ENCODE results near the gene PRSS3. TPM values are rescaled to one million over a fixed set of nuclear protein-coding genes. Genes with fewer than 3 reads are reported as not detected.
A peak's percentile ranks its signal among the peaks of the same experiment; 100 is the strongest.
"Not testable (repeated sequence)": the region's sequence is repeated elsewhere in the genome, so short reads cannot be mapped to it uniquely, and the experiment has no call there.

PRSS3 gene
- polyA plus RNA-seq (ENCODE audit: insufficient read length in 3 of 3): 1 to 10 TPM; 1.2 to 2.2 (median 1.4) TPM
- long read RNA-seq, donor 1, partial matches to known transcripts: 0 of 1 reads
- long read RNA-seq, donor 1, other reads (novel, unspliced or antisense): 0 of 1 reads
- long read RNA-seq, donor 2, partial matches to known transcripts: 0 of 1 reads
- long read RNA-seq, donor 2, other reads (novel, unspliced or antisense): 0 of 1 reads
- long read RNA-seq, donor 3, partial matches to known transcripts: 0 of 2 reads
- long read RNA-seq, donor 3, other reads (novel, unspliced or antisense): 0 of 2 reads
- long read RNA-seq, donor 4, partial matches to known transcripts: 0 of 2 reads
- long read RNA-seq, donor 4, other reads (novel, unspliced or antisense): 0 of 2 reads
- long read RNA-seq, donor 5: 0 reads
- long read RNA-seq, donor 6: 0 reads
- long read RNA-seq, donor 7: 0 reads
- long read RNA-seq, donor 8, partial matches to known transcripts: 0 of 1 reads
- long read RNA-seq, donor 8, other reads (novel, unspliced or antisense): 0 of 1 reads
- long read RNA-seq, donor 9: 0 reads
- long read RNA-seq, donor 10, partial matches to known transcripts: 0 of 1 reads
- long read RNA-seq, donor 10, other reads (novel, unspliced or antisense): 0 of 1 reads
- long read RNA-seq, donor 11: 0 reads
- long read RNA-seq, donor 12, partial matches to known transcripts: 0 of 1 reads
- long read RNA-seq, donor 12, other reads (novel, unspliced or antisense): 0 of 1 reads
- long read RNA-seq, donor 13: 0 reads
- long read RNA-seq, donor 14, partial matches to known transcripts: 0 of 1 reads
- long read RNA-seq, donor 14, other reads (novel, unspliced or antisense): 0 of 1 reads
- long read RNA-seq, donor 15, partial matches to known transcripts: 0 of 1 reads
- long read RNA-seq, donor 15, other reads (novel, unspliced or antisense): 0 of 1 reads
- long read RNA-seq, donor 16, partial matches to known transcripts: 0 of 1 reads
- long read RNA-seq, donor 16, other reads (novel, unspliced or antisense): 0 of 1 reads

DNA sequence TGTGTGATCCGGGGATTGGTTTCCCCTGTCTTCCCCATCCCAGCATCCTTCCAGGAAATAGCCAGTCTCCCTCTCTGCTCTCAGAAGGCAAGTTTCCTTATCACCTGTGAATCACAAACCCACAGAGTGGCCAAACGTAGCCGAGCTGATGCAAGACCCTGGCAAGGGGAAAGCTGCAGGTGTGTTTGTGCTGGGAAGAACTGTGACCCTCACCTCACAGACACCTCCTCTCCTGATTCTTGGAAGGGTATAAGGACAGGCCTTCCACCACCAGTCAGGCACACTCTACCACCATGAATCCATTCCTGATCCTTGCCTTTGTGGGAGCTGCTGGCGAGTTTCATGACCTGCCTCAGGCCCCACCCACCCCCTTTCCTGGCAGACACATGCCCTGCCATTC is at the start of gene PRSS3:
PRSS3 (plus strand) TSS at position 281 of the 400 bp plus-strand sequence; CDS start at position 294, 13 bp downstream.
- DNase-seq (ENCODE audit: extremely low read depth in 1 of 11, low read depth in 9 of 11, low spot score in 4 of 11): no peak

DNA sequence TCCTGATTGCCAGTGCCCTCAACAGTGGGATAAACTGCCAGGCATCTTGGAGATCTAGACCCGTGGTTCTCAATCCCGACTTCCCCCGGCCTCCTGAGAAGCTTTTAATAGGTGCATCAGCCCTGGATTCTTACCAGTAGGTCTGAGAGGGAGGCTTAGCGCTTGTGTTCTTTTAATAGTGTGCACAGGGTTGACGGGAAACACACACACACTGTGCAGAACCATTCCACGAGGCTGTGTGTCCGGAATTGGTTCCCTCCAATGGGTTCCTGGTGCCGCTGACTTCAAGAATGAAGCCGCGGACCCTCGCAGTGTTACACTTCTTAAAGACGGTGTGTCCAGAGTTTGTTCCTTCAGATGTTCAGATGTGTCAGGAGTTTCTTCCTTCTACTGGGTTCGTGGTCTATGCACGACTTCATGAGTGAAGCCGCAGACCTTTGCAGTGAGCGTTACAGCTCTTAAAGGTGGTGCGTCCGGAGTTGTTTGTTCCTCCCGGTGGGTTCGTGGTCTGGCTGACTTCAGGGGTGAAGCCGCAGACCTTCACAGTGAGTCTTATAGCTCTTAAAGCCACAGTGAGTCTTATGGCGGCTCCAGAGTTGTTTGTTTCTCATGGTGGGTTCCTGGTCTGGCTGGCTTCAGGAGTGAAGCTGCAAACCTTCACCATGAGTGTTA is 46.6 kb upstream of the PRSS3 start:
- no peak for DNase-seq (ENCODE audit: extremely low read depth in 1 of 11, low read depth in 9 of 11, low spot score in 4 of 11)

DNA sequence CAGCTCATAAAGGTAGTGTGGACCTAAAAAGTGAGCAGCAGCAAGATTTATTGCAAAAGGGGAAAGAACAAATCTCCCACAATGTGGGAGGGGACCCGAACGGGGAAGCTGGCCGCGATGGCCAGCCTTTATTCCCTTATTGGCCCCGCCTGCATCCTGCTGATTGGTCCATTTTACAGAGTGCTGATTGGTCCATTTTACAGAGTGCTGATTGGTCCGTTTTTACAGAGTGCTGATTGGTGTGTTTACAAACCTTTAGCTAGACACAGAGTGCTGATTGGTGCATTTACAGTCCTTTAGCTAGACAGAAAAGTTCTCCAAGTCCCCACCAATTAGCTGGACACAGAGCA is 46.1 kb upstream of the PRSS3 start:
- not testable (repeated sequence) for DNase-seq (ENCODE audit: extremely low read depth in 1 of 11, low read depth in 9 of 11, low spot score in 4 of 11)

DNA sequence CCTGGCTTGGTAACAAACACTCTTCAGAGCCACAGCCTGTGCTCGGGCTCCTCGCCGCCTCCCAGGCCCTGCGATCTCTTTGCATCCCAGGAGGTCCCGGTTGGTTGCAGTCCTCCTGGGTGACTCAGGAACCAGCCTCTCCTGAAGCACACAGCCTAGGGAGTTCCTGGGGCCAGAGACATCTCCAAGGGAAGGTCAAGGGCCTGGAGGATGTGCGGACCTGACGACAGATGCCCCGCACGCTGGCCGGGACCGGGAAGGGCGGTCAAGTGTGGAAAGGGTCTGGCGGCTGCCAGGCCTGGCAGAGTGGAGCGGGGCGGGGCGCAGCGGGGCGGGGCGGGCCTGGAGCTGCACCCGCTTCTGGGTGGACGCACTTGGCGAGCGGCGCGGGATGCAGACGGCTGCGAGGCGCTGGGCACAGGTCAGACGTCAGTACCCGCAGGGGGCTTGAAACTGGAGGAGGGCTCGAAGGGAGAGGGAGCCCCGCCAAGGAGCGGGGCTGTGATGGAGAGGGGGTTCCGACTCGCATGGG is 45.0 kb upstream of the PRSS3 start:
- no peak for DNase-seq (ENCODE audit: extremely low read depth in 1 of 11, low read depth in 9 of 11, low spot score in 4 of 11)

DNA sequence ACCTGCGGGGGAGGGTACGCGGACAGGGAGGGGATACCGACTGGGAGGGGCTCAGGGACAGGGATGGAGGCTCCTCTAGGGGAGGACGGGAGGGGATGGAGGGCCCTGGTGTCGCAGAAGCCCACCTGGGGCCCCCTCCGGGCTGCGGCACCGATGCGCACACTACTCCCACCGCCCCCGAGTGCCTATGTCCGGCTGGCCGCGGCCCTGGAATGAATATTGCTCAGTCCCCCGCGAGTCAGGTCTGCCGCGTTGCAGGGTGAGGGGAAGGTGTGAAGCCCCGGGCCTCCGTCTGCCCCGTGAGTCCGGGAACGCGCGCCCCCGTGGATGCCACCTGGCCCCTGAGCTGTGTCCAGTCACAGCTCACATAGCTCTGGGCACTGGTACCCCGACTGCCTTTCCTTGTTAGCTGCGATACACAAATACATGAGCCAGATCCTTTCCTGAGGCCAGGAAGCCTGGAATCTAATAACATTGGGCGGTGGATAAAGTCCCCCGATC is 44.5 kb upstream of the PRSS3 start:
- DNase-seq (ENCODE audit: extremely low read depth in 1 of 11, low read depth in 9 of 11, low spot score in 4 of 11): peak in 3 of 11 donors; percentile 10 to 34 (median 24)

DNA sequence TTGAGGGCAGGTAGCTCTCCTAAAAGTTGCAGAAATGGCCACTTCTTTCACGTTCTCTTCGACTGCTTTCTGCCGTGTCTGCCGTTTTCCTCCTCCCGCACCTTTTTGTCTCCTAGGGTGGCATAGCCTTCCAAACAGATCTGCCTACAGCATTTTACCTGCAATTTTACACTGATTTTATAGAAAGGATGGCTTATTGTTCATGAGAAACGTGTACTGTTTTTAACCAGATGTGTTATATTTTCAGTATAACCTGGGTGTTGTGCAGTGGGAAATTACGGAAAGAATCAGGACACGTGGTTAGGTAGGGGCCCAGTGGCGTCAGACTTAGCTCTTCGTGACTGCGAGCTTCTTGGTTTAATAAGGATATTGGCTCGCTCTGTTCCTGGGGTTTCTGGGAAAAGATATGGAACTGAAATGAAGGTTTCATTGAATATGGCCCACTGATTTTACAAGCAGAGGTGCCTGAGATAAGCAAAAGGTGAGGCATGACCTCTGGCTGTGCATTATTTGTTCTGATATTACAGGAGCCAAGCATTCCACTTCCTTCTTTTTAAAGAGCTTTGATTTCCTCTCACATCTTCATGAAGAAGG is 43.7 kb upstream of the PRSS3 start:
- no peak for DNase-seq (ENCODE audit: extremely low read depth in 1 of 11, low read depth in 9 of 11, low spot score in 4 of 11)

DNA sequence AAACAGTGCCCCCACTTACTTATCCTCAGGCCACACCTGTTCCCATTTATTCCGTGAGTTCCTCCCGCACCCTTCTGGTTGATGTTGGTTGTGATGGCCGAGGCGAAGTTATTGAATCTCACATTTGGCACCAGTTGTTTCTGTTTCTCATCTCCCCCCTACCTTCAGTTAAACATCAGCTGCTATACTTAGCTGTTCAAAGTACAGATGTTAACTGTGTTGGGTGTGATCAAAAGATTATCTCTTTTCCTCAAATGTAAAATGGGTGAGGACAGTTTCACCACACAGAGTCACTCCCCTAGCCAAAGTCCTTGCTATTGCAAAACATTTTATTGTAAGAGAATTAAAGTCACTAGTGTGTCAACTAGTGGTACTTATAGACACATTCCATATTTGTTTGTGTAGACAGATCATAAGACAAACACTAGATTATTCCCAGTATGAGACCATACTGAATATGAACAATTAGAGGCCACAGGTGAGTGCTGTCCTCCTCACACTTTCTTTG is 43.2 kb upstream of the PRSS3 start:
- DNase-seq (ENCODE audit: extremely low read depth in 1 of 11, low read depth in 9 of 11, low spot score in 4 of 11): no peak

DNA sequence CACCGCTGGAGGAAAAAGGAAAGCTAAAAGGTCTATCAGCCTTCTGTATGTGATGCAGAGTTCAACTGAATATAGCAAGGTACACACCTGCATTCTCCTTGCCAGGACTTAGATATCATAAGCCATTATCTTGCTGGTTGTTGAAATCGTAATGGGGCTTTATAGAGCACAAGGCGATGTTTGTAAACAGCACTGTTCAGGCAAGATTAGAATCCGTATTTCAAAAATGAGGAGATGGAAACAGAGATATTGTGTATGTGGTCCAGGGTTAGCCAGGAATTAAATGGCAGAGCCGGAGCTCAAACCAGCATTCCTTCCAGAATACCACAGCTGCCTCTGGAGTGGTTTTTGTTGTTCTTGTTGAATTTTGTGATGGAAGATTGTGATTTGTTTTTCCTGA is 42.6 kb upstream of the PRSS3 start:
- not testable (repeated sequence) for DNase-seq (ENCODE audit: extremely low read depth in 1 of 11, low read depth in 9 of 11, low spot score in 4 of 11)

DNA sequence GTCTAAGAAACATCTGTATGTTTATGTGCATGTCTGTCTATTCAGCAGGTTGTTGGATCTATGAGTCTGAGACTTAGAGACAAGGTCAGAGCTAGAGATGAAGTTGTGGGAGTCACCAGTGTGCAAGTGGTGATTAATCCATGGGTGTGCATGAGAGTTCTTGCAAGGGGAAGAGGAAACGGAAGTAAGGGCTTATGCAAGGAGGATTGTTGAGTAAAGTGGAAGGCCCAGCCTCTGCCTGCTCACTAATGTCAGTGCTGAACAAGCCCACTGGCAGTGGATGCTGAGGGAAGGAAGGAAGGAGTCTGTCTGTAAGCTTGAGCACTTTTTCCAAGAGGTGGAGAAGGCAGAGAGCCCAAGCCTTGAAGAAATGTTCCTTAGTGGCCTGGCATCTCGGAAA is 35.7 kb upstream of the PRSS3 start:
- not testable (repeated sequence) for DNase-seq (ENCODE audit: extremely low read depth in 1 of 11, low read depth in 9 of 11, low spot score in 4 of 11)

DNA sequence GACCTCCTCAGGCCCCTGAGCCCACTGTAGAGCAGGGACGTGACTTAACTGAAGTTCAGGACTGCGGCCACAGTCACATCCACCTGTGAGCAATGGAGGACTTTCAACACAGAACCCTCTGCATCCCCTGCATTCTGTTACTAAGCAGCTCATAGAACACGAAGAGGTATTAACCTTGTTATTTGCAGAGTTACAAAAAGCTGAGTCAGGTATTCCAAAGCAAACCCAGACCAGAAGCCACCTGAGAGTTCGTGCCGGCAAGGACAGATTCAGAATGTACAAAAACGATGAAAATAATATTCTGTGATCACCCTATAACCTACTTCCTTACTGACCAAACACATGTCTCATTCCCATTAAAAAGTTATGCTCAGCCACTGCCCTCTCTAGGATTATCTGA is 33.0 kb upstream of the PRSS3 start:
- DNase-seq (ENCODE audit: extremely low read depth in 1 of 11, low read depth in 9 of 11, low spot score in 4 of 11): no peak

DNA sequence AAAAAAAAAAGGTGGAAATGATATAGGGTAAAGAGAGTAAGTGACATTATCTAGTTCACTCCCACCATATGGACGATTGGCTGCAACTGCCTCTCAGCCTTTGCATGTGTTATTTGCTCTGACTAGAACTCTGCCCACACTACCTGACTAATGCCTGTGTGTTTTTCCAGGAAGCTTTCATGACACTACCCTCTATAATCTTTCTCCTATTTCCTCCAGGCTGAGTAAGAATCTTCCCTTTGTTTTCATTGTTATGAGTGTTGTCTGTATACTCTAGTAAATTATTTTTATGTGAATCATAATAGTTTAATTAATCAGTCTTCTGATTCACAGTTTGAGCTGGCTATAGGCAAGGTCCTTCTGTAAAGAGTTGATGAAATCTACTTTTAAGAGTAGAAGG is 31.7 kb upstream of the PRSS3 start:
- not testable (repeated sequence) for DNase-seq (ENCODE audit: extremely low read depth in 1 of 11, low read depth in 9 of 11, low spot score in 4 of 11)

DNA sequence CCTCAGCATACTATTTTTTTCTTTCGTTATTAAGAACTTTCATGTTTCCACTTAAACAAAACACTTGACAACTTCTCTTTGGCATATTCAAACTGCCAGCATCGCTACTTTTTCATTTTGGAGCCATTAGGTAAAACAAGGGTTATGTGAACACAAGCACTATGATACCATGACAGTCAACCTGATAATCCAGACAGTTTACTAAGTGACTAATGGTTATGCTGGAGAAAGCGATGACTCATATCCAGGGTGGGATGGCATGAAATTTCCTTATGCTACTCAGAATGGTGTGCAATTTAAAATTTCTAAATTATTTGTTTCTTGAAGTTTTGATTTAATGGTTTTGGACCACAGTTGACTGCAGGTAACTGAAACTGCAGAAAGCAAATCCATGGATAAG is 29.9 kb upstream of the PRSS3 start:
- DNase-seq (ENCODE audit: extremely low read depth in 1 of 11, low read depth in 9 of 11, low spot score in 4 of 11): no peak

DNA sequence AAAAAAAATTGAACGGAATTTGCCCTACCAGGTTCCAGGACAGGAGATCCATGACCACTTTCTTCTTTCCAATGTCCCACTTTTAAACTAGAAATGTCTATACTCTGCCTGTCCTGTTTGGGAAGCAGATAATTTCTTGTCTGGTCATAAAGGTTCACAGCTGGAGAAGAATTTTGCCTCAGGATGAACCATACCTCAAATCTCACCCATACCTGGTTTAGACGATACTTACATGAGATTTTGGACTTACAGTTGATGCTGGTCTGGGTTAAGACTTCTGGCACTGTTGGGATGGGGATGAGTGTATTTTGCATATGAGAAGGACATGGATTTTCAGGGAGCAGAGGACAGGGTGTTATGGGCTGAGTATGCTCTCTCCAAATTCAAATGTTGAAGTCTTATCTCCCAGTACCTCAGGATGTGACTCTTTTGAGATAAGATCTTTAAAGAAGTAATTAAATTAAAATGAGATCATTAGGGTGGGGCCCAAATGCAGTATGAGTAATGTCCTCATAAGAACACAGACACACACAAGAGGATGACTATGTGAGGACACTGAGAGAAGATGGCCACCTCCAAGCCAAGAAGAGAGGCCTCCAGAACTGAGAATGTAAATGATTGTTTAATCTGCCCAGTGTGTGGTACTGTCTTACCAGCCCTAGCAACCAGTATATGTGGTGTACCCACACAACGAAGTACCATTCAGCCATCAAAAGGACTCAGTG is 25.0 kb upstream of the PRSS3 start:
- not testable (repeated sequence) for DNase-seq (ENCODE audit: extremely low read depth in 1 of 11, low read depth in 9 of 11, low spot score in 4 of 11)

DNA sequence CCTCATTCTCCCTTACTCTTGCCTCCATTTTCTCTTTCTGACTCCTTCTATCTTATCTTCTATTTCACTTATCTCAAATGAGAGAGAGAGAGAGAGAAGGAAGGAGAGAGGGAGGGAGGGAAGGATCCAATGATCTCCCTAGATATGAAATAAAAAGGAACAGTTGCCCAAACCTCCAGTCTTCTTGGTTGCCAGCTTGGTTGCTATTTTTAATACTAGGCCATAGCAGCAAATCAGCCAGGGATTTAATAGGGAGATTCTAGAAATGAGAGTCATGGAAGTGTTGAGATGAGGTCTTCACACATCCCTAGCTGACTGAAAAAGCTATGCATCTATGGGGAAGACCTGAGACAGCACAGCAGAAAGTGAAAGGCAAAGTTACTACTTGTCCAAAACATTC is 22.2 kb upstream of the PRSS3 start:
- DNase-seq (ENCODE audit: extremely low read depth in 1 of 11, low read depth in 9 of 11, low spot score in 4 of 11): not testable (repeated sequence)

DNA sequence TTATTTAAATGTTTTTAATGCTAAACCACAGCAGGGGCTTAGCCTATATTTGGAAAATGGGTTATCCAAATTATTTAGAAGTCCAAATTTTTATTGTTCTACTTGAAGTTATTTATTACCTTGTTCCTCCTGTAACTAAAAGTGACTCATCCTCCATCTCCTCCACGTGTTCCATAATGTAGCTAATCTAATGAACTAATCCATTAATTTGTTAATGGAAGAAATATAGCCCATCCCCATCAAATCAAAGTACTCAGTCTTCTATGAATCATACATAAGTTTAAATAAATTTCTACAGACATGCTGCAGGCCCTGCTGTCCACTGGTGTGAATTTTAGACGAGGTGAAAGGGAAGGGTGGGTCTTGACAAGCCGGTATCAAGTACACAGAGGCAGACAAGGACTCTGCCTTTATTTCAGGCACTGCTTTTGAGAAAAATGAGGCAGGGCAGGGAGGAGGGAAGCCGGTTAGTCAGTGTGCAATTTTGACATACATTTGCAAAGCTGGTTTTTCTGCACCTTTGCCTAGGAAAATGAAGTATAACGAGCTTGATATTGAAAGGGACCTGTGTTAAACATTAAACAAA is 21.2 kb upstream of the PRSS3 start:
- not testable (repeated sequence) for DNase-seq (ENCODE audit: extremely low read depth in 1 of 11, low read depth in 9 of 11, low spot score in 4 of 11)

DNA sequence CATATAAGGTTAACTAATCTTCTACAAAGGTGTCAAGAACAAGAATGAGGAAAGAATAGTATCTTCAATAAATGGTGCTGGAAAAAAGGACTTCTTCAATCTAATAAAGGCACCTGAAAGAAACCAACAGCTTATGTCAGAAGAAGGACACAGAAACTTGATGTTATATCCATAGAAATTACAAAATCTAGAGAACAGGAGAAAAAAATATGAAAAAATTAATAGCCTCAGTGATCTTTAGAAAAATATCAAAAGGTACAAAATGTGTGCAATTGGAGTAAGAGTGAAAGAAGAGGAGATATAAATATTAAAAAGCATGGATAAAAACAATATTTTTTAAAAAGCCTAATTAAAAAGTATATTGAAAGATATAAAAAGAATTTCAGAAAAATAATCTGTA is 18.8 kb upstream of the PRSS3 start:
- no peak for DNase-seq (ENCODE audit: extremely low read depth in 1 of 11, low read depth in 9 of 11, low spot score in 4 of 11)

DNA sequence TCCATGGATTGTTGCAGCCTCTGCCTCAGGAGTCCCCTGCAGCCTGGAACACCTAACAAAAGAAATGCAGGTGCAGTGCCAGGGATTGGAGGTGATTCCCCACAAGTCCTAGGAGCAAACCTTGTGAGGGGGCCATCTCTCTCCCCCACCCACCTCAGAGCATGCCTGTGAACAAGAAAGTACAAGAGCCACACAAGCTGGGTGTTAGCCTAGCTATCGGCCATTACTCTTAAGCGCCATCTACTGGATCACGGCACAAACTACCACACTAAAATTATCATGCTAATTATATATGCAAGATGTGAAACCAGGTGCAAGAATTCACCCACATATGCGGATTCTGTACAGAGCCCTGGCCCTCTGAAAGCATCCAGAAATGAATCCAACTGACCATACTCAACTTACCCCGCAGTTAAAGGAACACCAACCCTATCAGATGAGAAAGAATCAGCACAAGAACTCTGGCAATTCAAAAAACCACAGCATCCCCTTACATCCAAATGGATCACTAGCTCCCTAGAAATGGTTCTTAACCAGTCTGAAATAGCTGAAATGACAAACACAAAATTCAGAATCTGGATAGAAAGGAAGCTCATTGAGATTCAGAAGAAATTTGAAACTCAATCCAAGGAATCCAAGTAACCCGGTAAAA is 16.5 kb upstream of the PRSS3 start:
- DNase-seq (ENCODE audit: extremely low read depth in 1 of 11, low read depth in 9 of 11, low spot score in 4 of 11): peak; percentile 9 to 54 (median 29)
